OCI-LY7 (cell line): ENCODE measurements around the gene HAPLN3.

Source experiments
- EZH2phosphoT487 ChIP-seq: fragments of 200-600 bp; sonication (generic); IDR thresholded peaks from 2 replicates; pipeline ENCODE4 v1.6.1; 2018; ENCODE audit warnings: low read depth, borderline replicate concordance, mild to moderate bottlenecking, mixed run types, antibody characterized with exemption, low read length, moderate library complexity, mixed read lengths
- TF ChIP-seq, protein P1 (sequence below): fragments of 200-600 bp; sonication (generic); conservative IDR thresholded peaks from 2 replicates; pipeline ENCODE4 v1.5.1; 2014; ENCODE audit warnings: mild to moderate bottlenecking, antibody characterized with exemption, low read length, moderate library complexity, mixed read lengths

DNA sequence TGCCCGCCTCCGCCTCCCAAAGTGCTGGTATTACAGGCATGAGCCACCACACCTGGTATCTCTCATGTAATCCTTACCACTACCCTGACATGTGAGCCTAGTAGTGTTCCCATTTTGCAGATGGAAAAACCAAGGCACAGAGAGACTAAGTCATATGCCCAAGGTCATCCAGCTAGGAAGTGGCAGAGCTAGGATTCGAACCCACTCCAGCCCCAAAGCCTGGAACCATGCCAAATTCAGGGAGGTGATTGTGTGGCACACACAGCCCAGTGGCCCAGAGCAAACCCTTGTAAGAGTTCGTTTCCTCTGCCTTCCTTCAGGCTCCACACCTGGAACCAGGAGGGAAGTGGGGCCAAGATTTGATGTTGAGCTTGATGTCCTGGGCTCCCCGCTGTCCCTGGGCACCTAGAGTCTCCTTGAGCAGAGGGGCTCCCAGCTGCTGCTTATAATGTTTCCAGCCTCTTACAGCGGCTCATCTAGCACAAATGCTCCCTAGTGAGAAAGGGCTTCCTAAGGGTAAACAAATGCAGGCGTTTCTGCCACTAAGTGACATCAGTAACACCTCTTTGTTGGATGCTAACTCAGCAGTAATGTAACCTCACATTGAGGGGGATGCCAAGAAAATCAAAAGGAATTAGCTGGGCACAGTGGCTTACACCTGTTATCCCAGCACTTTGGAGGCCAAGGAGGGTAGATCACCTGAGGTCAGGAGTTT, 3.6 kb downstream of the HAPLN3 start:
- TF ChIP-seq EZH2phosphoT487, result no peak
- TF ChIP-seq, protein P1, sequence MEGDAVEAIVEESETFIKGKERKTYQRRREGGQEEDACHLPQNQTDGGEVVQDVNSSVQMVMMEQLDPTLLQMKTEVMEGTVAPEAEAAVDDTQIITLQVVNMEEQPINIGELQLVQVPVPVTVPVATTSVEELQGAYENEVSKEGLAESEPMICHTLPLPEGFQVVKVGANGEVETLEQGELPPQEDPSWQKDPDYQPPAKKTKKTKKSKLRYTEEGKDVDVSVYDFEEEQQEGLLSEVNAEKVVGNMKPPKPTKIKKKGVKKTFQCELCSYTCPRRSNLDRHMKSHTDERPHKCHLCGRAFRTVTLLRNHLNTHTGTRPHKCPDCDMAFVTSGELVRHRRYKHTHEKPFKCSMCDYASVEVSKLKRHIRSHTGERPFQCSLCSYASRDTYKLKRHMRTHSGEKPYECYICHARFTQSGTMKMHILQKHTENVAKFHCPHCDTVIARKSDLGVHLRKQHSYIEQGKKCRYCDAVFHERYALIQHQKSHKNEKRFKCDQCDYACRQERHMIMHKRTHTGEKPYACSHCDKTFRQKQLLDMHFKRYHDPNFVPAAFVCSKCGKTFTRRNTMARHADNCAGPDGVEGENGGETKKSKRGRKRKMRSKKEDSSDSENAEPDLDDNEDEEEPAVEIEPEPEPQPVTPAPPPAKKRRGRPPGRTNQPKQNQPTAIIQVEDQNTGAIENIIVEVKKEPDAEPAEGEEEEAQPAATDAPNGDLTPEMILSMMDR, result no peak
